PC-3 (cell line): ENCODE results near the gene ZCCHC3. TPM values are rescaled to one million over a fixed set of nuclear protein-coding genes. Genes with fewer than 3 reads are reported as not detected.

Experiments
- ATAC-seq: fragments of 200-7000 bp; cut with Tn5 transposase; 2 replicates; pipeline ENCODE4 v1.9.1; 2020; ENCODE audit warnings: mild to moderate bottlenecking, moderate library complexity
- BruUV-seq: library from RNA; stranded (reverse); fragments of 400-500 nt; replicated peaks from 2 replicates; lab custom pipeline; 2021; lab: Mats Ljungman, UMichigan
- CTCF ChIA-PET: fragments of 300-600 bp; sonication (Branson Sonifier 250); formaldehyde crosslinking; loops from one replicate; lab custom pipeline; 2022; ENCODE audit warnings: antibody characterized with exemption; lab: Charles Lee
- POLR2A ChIA-PET: fragments of 300-600 bp; sonication (Branson Sonifier 250); formaldehyde crosslinking; loops from one replicate; lab custom pipeline; 2022; ENCODE audit warnings: antibody characterized with exemption; ENCODE audit not compliant: unreplicated experiment; lab: Charles Lee
- DNase-seq: peaks from one replicate; pipeline ENCODE4 v3.0.0-alpha.2; 2015
- H2AFZ ChIP-seq: fragments of 300-600 bp; sonication (generic); 2 replicates; pipeline ENCODE4 v1.6.0; 2016; ENCODE audit warnings: antibody characterized with exemption, low read length
- H3F3A ChIP-seq: fragments of 300-600 bp; sonication (generic); one replicate; pipeline ENCODE4 v1.6.0; 2017; ENCODE audit warnings: antibody characterized with exemption, low read length, control low read depth, mild to moderate bottlenecking; ENCODE audit not compliant: unreplicated experiment
- H3K27ac ChIP-seq: fragments of 300-600 bp; sonication (generic); 2 replicates; pipeline ENCODE4 v1.5.1; 2016; ENCODE audit warnings: mild to moderate bottlenecking, low read length
- H3K27me3 ChIP-seq: fragments of 300-600 bp; sonication (generic); 2 replicates; pipeline ENCODE4 v1.6.1; 2016; ENCODE audit warnings: low read length, mixed read lengths
- H3K36me3 ChIP-seq: fragments of 300-600 bp; sonication (generic); 2 replicates; pipeline ENCODE4 v1.6.1; 2016; ENCODE audit warnings: low read depth, mixed run types, low read length, mixed read lengths
- H3K4me1 ChIP-seq: fragments of 300-600 bp; sonication (generic); 2 replicates; pipeline ENCODE4 v1.5.1; 2016; ENCODE audit warnings: low read length; ENCODE audit not compliant: insufficient read depth
- H3K4me2 ChIP-seq: fragments of 300-600 bp; sonication (generic); 2 replicates; pipeline ENCODE4 v1.6.0; 2016; ENCODE audit warnings: low read length
- H3K4me3 ChIP-seq: fragments of 300-600 bp; sonication (generic); 2 replicates; pipeline ENCODE4 v1.5.1; 2016; ENCODE audit warnings: mild to moderate bottlenecking, low read length, mixed read lengths
- H3K79me2 ChIP-seq: fragments of 300-600 bp; sonication (generic); 2 replicates; pipeline ENCODE4 v1.6.1; 2017; ENCODE audit warnings: low read length, mixed read lengths
- H3K9ac ChIP-seq: fragments of 300-600 bp; sonication (generic); 2 replicates; pipeline ENCODE4 v1.6.0; 2016; ENCODE audit warnings: mild to moderate bottlenecking, low read length
- H3K9me2 ChIP-seq: fragments of 300-600 bp; sonication (generic); replicated peaks from 2 replicates; pipeline ENCODE4 v1.6.1; 2016; ENCODE audit warnings: mixed run types, low read length, mixed read lengths
- H3K9me3 ChIP-seq: fragments of 300-600 bp; sonication (generic); 2 replicates; pipeline ENCODE4 v1.6.1; 2016; ENCODE audit warnings: low read length, mixed read lengths
- H4K20me1 ChIP-seq: fragments of 300-600 bp; sonication (generic); 2 replicates; pipeline ENCODE4 v1.6.1; 2016; ENCODE audit warnings: low read length, mixed read lengths
- EZH2 ChIP-seq: fragments of 300-600 bp; sonication (generic); IDR thresholded peaks from one replicate; pipeline ENCODE4 v1.6.1; 2017; ENCODE audit warnings: antibody characterized with exemption, mild to moderate bottlenecking, low read length; ENCODE audit not compliant: unreplicated experiment
- EZH2phosphoT487 ChIP-seq: fragments of 300-600 bp; sonication (generic); IDR thresholded peaks from 2 replicates; pipeline ENCODE4 v1.6.1; 2018; ENCODE audit warnings: mild to moderate bottlenecking, antibody characterized with exemption, low read length, borderline replicate concordance
- intact Hi-C: fragments of 100-400 bp; cut with micrococcal nuclease; formaldehyde crosslinking; loops from 2 replicates; pipeline ENCODE4 v1.9.0; 2023
- total RNA-seq: library from RNA; depleted of rRNA; stranded (reverse); fragments of >200 nt; gene quantifications from 2 replicates; pipeline ENCODE4 v1.2.3, GENCODE V29; 2014
- TF ChIP-seq, protein P1 (sequence below): fragments of 300-600 bp; sonication (generic); conservative IDR thresholded peaks from 2 replicates; pipeline ENCODE4 v1.5.1; 2017; ENCODE audit warnings: antibody characterized with exemption, low read depth, mild to moderate bottlenecking, low read length

ZCCHC3 gene
- total RNA-seq, 1 experiment from 2014 or later: 18.5 TPM

- intact Hi-C loops: no loop called here
- POLR2A ChIA-PET: interaction anchor here (0.6 kb wide), 1 partner anchor 42 kb away, joined by 4 read pairs; no protein-coding TSS in a partner anchor
- no peak for ATAC-seq
- DNase-seq: no peak
- CTCF ChIA-PET: no interaction called here
- TF ChIP-seq, protein P1, sequence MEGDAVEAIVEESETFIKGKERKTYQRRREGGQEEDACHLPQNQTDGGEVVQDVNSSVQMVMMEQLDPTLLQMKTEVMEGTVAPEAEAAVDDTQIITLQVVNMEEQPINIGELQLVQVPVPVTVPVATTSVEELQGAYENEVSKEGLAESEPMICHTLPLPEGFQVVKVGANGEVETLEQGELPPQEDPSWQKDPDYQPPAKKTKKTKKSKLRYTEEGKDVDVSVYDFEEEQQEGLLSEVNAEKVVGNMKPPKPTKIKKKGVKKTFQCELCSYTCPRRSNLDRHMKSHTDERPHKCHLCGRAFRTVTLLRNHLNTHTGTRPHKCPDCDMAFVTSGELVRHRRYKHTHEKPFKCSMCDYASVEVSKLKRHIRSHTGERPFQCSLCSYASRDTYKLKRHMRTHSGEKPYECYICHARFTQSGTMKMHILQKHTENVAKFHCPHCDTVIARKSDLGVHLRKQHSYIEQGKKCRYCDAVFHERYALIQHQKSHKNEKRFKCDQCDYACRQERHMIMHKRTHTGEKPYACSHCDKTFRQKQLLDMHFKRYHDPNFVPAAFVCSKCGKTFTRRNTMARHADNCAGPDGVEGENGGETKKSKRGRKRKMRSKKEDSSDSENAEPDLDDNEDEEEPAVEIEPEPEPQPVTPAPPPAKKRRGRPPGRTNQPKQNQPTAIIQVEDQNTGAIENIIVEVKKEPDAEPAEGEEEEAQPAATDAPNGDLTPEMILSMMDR: no peak
- TF ChIP-seq EZH2phosphoT487 (no peak), EZH2 (no peak)
- Histone ChIP-seq H3K4me3 (no peak overlapping the region), H3F3A (no peaks in the 10 kb centered on the region), H3K9me3 (no peaks in the 10 kb centered on the region), H3K27ac (no peak overlapping the region), H3K9ac (no peak overlapping the region), H3K9me2 (no peaks in the 10 kb centered on the region), H3K36me3 (no peaks in the 10 kb centered on the region), H2AFZ (no peak overlapping the region), H3K79me2 (no peaks in the 10 kb centered on the region), H3K4me1 (no peaks in the 10 kb centered on the region), H3K4me2 (no peak overlapping the region), H3K27me3 (peaks cover 27% of the 10 kb centered on the region), H4K20me1 (no peaks in the 10 kb centered on the region)
- BruUV-seq: no TSS peak
These were observed 39.0 kb upstream of the ZCCHC3 start for GRCh38 chr20:258269-258858.

- intact Hi-C loops: no loop called here
These were observed 38.4 kb upstream of the ZCCHC3 start for GRCh38 chr20:258963-259362.

DNA sequence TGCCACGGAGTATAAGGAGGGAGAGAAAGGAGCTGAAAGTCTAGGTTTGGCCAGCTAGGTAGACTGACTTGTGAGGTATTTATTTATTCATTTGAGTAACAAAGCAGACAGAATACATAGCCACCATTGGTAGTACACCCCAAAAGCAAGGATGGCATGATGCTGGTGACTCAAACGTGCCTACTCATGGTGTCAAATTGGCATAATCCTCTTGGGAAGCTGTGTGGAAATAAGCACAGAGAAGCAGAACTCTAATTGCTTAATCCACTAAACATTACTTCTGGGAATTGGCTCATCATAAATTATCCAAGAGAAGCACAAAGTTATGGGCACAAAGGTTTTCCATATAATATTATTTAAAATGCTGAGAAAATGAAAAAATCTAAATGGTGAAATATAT is 37.4 kb upstream of the ZCCHC3 start:
- Histone ChIP-seq H3K4me2 (no peak overlapping the region), H3K36me3 (no peaks in the 10 kb centered on the region), H3K4me1 (no peaks in the 10 kb centered on the region), H3K79me2 (no peaks in the 10 kb centered on the region), H4K20me1 (no peaks in the 10 kb centered on the region), H3K27ac (no peak overlapping the region), H3K9me2 (no peaks in the 10 kb centered on the region), H3K9me3 (no peaks in the 10 kb centered on the region), H3K27me3 (peaks cover 19% of the 10 kb centered on the region; the same call in 1 of the 2 replicates), H3K4me3 (no peak overlapping the region), H3K9ac (no peak overlapping the region), H3F3A (no peaks in the 10 kb centered on the region), H2AFZ (no peak overlapping the region)
- no peak for TF ChIP-seq EZH2
- TF ChIP-seq, protein P1: no peak
- no peak for TF ChIP-seq EZH2phosphoT487
- ATAC-seq (no peak), DNase-seq (no peak)
- intact Hi-C loops: no loop called here
- ChIA-PET CTCF (no interaction called here), POLR2A (no interaction called here)
- BruUV-seq: no TSS peak

More at GRCh38 chr20:258963-259362, 38.4 kb upstream of the ZCCHC3 start:
- no peak overlapping the region for H3K4me3 ChIP-seq
- H3K9me3 ChIP-seq: no peaks in the 10 kb centered on the region
- no peak overlapping the region for H3K4me2 ChIP-seq
- no peak overlapping the region for H3K27ac ChIP-seq
- H3K79me2 ChIP-seq: no peaks in the 10 kb centered on the region
- BruUV-seq: no TSS peak
- H3K4me1 ChIP-seq: no peaks in the 10 kb centered on the region
- no peaks in the 10 kb centered on the region for H3F3A ChIP-seq
- H3K27me3 ChIP-seq: peaks cover 27% of the 10 kb centered on the region
- H3K9me2 ChIP-seq: no peaks in the 10 kb centered on the region
- ATAC-seq (peak; percentile 75), DNase-seq (peak; percentile 32)
- no peak overlapping the region for H2AFZ ChIP-seq
- no peak overlapping the region for H3K9ac ChIP-seq
- H3K36me3 ChIP-seq: no peaks in the 10 kb centered on the region
- H4K20me1 ChIP-seq: no peaks in the 10 kb centered on the region
- CTCF ChIA-PET: no interaction called here
- TF ChIP-seq EZH2 (no peak), EZH2phosphoT487 (no peak)
- TF ChIP-seq, protein P1: peak; percentile 41; the same call in 1 of the 2 replicates
- POLR2A ChIA-PET: interaction anchor here (0.6 kb wide), 1 partner anchor 41 kb away, joined by 4 read pairs; no protein-coding TSS in a partner anchor
